Measurements from ENCODE around the gene RAF1.
"Not testable (repeated sequence)": the region's sequence is repeated elsewhere in the genome, so short reads cannot be mapped to it uniquely, and the experiment has no call there.

DNA sequence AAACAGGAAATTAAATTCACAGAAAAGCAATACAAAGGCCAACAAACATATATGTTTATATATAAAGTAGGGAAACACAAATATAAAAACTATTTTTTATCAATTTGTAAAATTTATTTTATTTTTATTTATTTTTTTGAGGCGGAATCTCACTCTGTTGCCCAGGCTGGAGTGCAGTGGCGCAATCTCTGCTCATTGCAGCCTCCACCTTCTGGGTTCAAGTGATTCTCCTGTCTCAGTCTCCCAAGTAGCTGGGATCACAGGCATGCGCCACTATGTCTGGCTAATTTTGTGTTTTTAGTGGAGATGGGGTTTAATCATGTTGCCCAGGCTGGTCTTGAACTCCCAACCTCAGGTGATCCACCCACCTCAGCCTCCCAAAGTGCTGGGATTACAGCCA, 39.0 kb downstream of the RAF1 start:
- TF ChIP-seq CTCF, EZH2phosphoT487, EZH2 (IDR thresholded peaks at IDR 0.05): not testable (repeated sequence)

All from neural progenitor cell (in vitro differentiated cells).